IPS-NIHi7 (cell line): ENCODE results near the gene CAB39L.
A peak's percentile ranks its signal among the peaks of the same experiment; 100 is the strongest.

Experiments
- DNase-seq: peaks from one replicate; pipeline ENCODE4 v3.0.0; 2012; ENCODE audit warnings: mixed read lengths; ENCODE audit errors: extremely low spot score

The CAB39L gene

GRCh38 chr13:49399801-49400472 is 43.9 kb downstream of the CAB39L start:
- DNase-seq: no peak

DNA sequence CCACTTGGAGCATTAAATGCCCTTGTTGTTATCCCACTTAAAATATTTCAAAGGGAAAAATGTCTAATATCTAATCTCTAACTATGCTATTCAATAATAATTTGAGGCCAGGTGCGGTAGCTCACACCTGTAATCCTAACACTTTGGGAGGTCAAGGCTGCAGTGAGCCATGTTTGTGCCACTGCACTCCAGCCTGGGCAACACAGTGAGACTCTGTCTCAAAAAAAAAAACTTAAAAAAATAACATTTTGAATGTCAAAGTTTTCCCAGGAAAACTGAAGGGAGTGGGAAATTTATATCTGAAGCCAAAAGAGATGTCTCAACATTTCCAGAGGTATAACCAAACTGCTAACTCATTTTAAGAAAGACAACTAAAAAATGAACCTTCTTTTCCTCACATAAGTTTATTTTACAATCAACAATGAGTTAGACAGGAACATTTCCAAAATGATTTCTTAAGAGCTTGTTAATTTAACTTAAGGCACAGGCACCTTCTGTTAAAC is 47.9 kb downstream of the CAB39L start:
- no peak for DNase-seq

DNA sequence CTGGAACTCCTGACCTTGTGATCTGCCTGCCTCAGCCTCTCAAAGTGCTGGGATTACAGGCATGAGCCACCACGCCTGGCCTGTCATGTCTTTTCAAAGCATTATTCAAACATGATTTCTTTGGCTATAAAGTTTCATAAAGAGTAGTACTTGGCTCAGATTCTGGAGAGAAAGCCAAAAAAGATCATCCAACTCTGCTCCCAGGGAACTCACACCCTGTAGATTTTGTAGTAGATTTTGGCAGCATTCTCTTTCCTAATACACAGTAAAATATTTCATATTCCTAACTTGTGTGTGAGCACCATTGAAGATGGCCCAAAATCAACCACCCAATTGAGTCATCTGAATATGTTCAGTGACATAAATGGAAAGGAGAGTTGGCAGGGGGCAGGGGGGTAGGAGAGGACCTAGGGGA is 48.4 kb downstream of the CAB39L start:
- DNase-seq: no peak

GRCh38 chr13:49388091-49388635 is 55.7 kb downstream of the CAB39L start:
- DNase-seq: no peak

GRCh38 chr13:49386664-49387063 is 57.2 kb downstream of the CAB39L start:
- no peak for DNase-seq

- no peak for DNase-seq
These were observed 67.7 kb downstream of the CAB39L start for GRCh38 chr13:49376121-49376520.

- DNase-seq: no peak
These were observed 69.1 kb downstream of the CAB39L start for GRCh38 chr13:49374585-49375290.

GRCh38 chr13:49373716-49374115 is 70.1 kb downstream of the CAB39L start:
- no peak for DNase-seq

DNA sequence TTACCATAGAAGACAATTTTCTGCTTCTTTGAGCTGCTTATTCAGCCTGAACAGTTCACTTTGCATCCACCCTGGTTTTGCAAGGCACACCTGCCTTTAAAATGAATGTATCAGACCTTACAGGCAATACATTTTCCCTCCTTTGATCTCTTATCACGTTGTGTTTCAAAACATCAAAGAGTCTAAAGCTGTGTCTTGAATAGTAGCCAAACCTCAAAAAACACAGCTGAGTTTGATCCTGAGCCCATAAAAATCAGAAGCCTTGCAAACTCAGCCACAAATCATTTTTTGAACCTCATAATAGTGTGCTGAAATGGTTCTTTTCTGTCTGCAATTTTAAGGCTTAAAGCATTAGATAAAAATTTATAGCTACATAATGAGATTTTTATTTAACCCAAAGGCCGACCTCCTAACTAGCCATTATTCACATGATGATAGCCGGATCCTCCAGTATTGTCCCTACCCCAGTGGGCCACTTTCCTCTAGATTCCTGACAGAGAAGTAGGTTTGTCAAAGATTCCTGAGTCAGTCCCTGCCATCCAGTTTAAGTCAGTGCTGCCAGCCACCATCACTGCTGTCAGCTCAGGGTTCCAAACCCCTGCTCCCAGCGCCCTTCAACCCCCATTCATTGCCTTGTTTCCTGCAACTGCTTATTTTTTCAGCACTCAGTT is 71.8 kb downstream of the CAB39L start:
- no peak for DNase-seq

DNA sequence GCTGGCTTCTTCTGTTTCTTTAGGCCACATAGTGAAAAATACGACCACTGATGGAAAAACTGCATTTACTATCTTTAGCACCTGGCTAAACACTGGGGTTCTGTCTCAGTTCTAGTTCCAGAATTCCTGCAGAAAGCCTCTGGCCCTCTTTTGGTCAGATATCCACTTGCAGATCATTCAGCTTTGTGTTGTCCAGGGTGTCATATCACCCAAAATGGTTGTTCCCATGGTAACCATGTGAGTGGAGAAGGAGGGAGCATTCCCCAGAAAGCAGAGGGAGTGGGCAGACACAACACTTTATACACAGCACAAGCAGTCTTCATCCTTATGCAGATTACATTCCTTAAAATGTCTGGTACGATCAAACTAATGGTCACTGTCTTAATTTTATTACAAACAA is 73.5 kb downstream of the CAB39L start:
- no peak for DNase-seq

- no peak for DNase-seq
These were observed 74.0 kb downstream of the CAB39L start for GRCh38 chr13:49369866-49370265.

DNA sequence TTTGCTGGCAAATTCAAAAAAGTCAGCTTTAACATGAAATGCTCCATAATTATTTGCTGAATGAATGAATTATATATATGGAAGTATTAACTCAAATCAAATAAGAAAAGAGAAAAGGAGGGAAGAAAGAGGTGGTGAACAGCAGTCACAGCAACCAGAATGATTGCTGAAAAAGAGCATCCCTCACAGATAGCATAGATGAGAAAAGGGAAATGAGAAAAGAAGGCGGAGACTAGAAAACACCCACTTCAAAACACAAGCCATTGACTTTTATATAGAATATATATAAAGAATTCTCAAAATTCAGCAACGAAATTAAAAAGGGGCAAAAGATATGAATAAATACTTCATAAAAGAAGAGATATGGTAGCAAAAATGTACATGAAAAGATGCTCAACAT is 75.2 kb downstream of the CAB39L start:
- DNase-seq: no peak

DNA sequence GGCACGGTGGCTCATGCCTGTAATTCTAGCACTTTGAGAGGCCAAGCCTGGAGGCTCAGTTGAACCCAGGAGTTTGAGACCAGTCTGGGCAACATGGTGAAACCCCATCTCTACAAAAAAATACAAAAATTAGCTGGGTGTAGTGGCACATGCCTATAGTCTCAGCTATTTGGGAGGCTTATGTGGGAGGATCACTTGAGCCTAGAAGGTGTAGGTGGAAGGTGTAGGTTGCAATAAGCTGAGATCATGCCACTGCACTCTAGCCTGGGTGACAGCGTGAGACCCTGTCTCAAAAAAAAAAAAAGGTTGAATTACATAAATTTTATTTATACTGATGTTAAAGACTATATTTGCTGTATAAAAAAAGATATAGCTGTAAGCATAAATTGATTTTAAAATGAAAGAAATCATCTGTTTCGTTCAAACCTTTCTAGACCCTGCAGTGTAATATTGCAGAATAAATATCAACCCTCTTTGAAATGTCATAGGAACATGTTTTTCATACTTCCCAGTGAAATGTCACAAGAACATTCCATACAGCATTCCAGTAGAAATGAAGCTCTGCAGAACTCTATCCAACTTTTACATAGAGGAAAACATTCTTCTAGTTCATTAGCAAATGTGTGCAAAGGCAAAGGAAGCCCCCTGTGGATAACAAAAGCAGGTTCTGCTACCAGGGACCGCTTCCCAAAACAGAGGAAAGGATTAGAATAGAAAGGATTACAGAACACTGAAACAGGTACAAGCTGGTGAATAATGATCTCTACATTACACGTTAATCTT is 76.0 kb downstream of the CAB39L start:
- DNase-seq: no peak

DNA sequence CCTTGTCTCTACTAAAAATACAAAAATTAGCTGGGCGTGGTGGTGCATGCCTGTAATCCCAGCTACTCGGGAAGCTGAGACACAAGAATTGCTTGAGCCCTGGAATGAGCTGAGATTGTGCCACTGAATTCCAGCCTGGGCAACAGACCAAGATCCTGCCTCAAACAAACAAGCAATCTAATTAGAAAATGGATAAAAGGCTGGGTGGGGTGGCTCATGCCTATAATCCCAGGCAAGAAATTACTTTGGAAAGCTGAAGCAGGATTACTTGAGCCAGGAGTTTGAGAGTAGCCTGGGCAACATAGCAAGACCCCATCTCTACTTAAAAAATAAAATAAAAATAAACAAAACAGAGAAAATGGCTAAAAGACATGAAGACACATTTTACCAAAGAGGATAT is 77.0 kb downstream of the CAB39L start:
- DNase-seq: no peak

GRCh38 chr13:49357694-49358093 is 86.2 kb downstream of the CAB39L start:
- DNase-seq: no peak

GRCh38 chr13:49356223-49356622 is 87.6 kb downstream of the CAB39L start:
- no peak for DNase-seq

DNA sequence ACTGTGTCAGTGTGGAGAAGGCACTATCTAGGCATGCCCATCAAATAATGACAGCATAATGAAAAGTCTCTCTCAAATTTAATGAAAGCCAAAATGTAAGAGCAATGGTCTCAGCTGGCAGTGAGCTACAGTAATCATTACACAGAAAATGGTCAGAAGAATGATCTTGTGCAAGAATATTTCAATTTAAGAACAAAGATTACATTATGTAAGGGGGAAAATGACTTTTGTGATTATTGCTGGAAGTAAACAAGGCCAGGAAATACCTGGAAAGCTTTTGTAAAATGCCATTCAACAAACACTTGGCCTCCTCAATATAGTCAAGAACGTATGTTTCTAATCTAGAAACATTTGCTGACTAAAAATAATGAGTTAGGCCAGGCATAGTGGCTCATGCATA is 89.1 kb downstream of the CAB39L start:
- DNase-seq: no peak

DNA sequence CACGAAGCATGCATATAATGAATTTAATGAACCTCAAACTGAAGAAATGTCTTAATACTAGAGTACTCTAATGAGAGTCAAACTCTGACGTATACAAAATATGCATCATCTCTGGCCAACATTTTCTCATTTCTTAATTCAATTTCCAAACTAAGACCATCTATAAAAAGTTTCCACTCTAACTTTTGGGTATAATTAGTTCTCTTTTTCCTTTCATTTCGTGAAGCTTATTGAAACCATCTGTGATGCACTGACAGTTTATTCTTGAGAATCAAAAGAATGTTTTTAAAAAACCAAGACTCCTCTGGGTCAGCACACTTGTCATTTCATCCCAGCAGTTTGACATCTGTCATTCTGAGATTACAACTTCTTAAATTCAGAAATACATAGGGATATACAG is 90.0 kb downstream of the CAB39L start:
- no peak for DNase-seq

DNA sequence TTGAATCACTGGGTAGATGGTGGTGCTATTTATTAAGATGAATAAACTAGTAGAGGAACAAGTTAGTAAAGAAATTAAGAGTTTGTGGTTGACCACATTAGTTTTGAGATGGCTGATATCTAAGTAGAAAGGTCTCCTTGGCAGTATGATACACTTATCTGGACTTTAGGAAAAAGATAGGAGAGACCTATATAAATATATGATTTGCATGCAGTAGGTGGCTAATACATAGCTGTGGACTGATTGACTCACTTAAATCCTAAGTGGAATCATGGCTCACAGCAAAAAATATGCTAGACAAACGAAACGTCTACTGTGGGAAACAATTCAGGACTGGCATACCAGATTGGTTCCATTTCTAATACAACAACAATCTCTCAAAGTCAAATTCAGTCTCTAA is 92.0 kb downstream of the CAB39L start:
- no peak for DNase-seq

DNA sequence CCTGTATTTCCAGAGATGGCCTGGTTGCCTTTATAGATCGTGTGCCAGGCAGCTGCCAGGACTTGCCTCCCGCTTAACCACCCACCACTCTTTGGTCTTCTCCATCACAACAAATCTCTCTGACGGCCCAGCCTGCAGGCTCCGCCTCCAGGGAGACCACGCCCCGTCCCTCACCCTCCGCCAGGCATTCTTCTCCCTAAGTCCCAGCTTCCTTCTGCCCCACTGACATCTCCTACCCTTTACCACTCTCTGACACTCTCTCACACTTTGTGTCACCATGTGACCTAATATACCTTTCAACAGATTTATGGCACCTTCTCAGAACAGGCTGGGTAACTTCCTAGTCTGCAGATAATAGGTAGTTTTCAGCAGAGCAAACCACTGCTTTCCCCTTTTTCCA is 95.1 kb downstream of the CAB39L start:
- peak; percentile 78 for DNase-seq

- DNase-seq: no peak
These were observed 96.0 kb downstream of the CAB39L start for GRCh38 chr13:49347650-49348385.
